H9 (cell line): ENCODE data around the gene YAF2. TPM values are rescaled to one million over a fixed set of nuclear protein-coding genes. Genes with fewer than 3 reads are reported as not detected.

ENCODE experiments used
- DNase-seq: peaks from one replicate; pipeline ENCODE4 v3.0.0-alpha.2; 2017
- H2AFZ ChIP-seq: one replicate; pipeline ENCODE4 v1.6.1; 2013; ENCODE audit warnings: mild to moderate bottlenecking, low read length, control low read depth, moderate library complexity
- H2AK5ac ChIP-seq: 2 replicates; pipeline ENCODE4 v1.6.1; 2013; ENCODE audit warnings: low read length, control low read depth, mixed read lengths; ENCODE audit not compliant: insufficient read length
- H2BK120ac ChIP-seq: one replicate; pipeline ENCODE4 v1.6.1; 2013; ENCODE audit warnings: low read depth, mild to moderate bottlenecking, low read length, control low read depth, inconsistent platforms; ENCODE audit not compliant: poor library complexity, severe bottlenecking
- H2BK12ac ChIP-seq: 2 replicates; pipeline ENCODE4 v1.6.1; 2013; ENCODE audit warnings: low read length, control low read depth, mixed read lengths, low read depth; ENCODE audit not compliant: insufficient read length
- H2BK15ac ChIP-seq: 2 replicates; pipeline ENCODE4 v1.6.1; 2013; ENCODE audit warnings: low read depth, low read length, control low read depth
- H2BK20ac ChIP-seq: one replicate; pipeline ENCODE4 v1.6.1; 2013; ENCODE audit warnings: low read depth, mild to moderate bottlenecking, low read length, control low read depth, inconsistent platforms; ENCODE audit not compliant: poor library complexity, severe bottlenecking
- H2BK5ac ChIP-seq: 2 replicates; pipeline ENCODE4 v1.6.1; 2013; ENCODE audit warnings: low read length, control low read depth, mixed read lengths; ENCODE audit not compliant: insufficient read length
- H3K14ac ChIP-seq: 2 replicates; pipeline ENCODE4 v1.6.1; 2013; ENCODE audit warnings: low read length, control low read depth; ENCODE audit not compliant: insufficient read depth
- H3K18ac ChIP-seq: 2 replicates; pipeline ENCODE4 v1.6.1; 2013; ENCODE audit warnings: low read depth, mild to moderate bottlenecking, mixed read lengths, low read length, control low read depth; ENCODE audit not compliant: insufficient read length
- H3K23ac ChIP-seq: 2 replicates; pipeline ENCODE4 v1.6.1; 2013; ENCODE audit warnings: low read length, control low read depth, mixed read lengths, low read depth; ENCODE audit not compliant: insufficient read length
- H3K23me2 ChIP-seq: 2 replicates; pipeline ENCODE4 v1.6.1; 2013; ENCODE audit warnings: low read depth, mild to moderate bottlenecking, mixed read lengths, low read length, control low read depth; ENCODE audit not compliant: insufficient read length, poor library complexity, severe bottlenecking
- H3K27ac ChIP-seq: 2 replicates; pipeline ENCODE4 v1.5.1; 2013; ENCODE audit warnings: low read length, control low read depth, mixed read lengths, low read depth; ENCODE audit not compliant: insufficient read length
- H3K27me3 ChIP-seq: 2 replicates; pipeline ENCODE4 v1.6.1; 2013; ENCODE audit warnings: low read length, control low read depth, inconsistent platforms; ENCODE audit not compliant: insufficient read depth
- H3K4ac ChIP-seq: 2 replicates; pipeline ENCODE4 v1.6.1; 2013; ENCODE audit warnings: low read depth, mild to moderate bottlenecking, control low read depth, inconsistent platforms, low read length, moderate library complexity
- H3K4me1 ChIP-seq: 2 replicates; pipeline ENCODE4 v1.6.1; 2013; ENCODE audit warnings: low read length, control low read depth, inconsistent platforms; ENCODE audit not compliant: insufficient read depth
- H3K4me2 ChIP-seq: 2 replicates; pipeline ENCODE4 v1.6.1; 2013; ENCODE audit warnings: low read length, control low read depth, mixed read lengths; ENCODE audit not compliant: insufficient read length, insufficient read depth
- H3K56ac ChIP-seq: 2 replicates; pipeline ENCODE4 v1.6.1; 2013; ENCODE audit warnings: low read depth, mild to moderate bottlenecking, mixed read lengths, low read length, control low read depth; ENCODE audit not compliant: insufficient read length
- H3K79me1 ChIP-seq: 2 replicates; pipeline ENCODE4 v1.6.1; 2013; ENCODE audit warnings: low read depth, mild to moderate bottlenecking, moderate library complexity, low read length, control low read depth, inconsistent platforms; ENCODE audit not compliant: insufficient read depth, poor library complexity, severe bottlenecking
- H3K79me2 ChIP-seq: 2 replicates; pipeline ENCODE4 v1.6.1; 2013; ENCODE audit warnings: low read length, control low read depth, inconsistent platforms; ENCODE audit not compliant: insufficient read depth
- H3K9ac ChIP-seq: 2 replicates; pipeline ENCODE4 v1.6.1; 2013; ENCODE audit warnings: low read length, control low read depth, mixed read lengths; ENCODE audit not compliant: insufficient read length; ENCODE audit errors: extremely low read depth
- H3K9me3 ChIP-seq: one replicate; pipeline ENCODE4 v1.6.1; 2013; ENCODE audit warnings: low read depth, low read length, inconsistent platforms; ENCODE audit not compliant: control insufficient read depth
- H3T11ph ChIP-seq: one replicate; pipeline ENCODE4 v1.6.1; 2013; ENCODE audit warnings: mild to moderate bottlenecking, low read length, control low read depth, inconsistent platforms
- H4K20me1 ChIP-seq: one replicate; pipeline ENCODE4 v1.6.1; 2013; ENCODE audit not compliant: control insufficient read depth, insufficient read length, insufficient read depth
- H4K5ac ChIP-seq: 2 replicates; pipeline ENCODE4 v1.6.1; 2013; ENCODE audit warnings: low read depth, mild to moderate bottlenecking, mixed read lengths, low read length, control low read depth; ENCODE audit not compliant: insufficient read length
- H4K8ac ChIP-seq: replicated peaks from 2 replicates; pipeline ENCODE4 v1.6.1; 2013; ENCODE audit warnings: low read length, control low read depth, mixed read lengths, low read depth; ENCODE audit not compliant: insufficient read length
- H4K91ac ChIP-seq: 2 replicates; pipeline ENCODE4 v1.6.1; 2013; ENCODE audit warnings: low read depth, mild to moderate bottlenecking, moderate library complexity, mixed read lengths, low read length, control low read depth; ENCODE audit not compliant: insufficient read length
- H3K27ac Mint-ChIP-seq, 3 experiments: 2 replicates in 2 of 3; 3 replicates in 1 of 3; pipeline ENCODE4 v1.8.0; 2020 to 2021; ENCODE audit warnings: mixed read lengths in 3 of 3, mild to moderate bottlenecking in 1 of 3, moderate library complexity in 1 of 3
- H3K27me3 Mint-ChIP-seq: 2 replicates; pipeline ENCODE4 v1.8.0; 2021; ENCODE audit warnings: low read depth, mild to moderate bottlenecking, moderate library complexity, mixed read lengths
- H3K36me3 Mint-ChIP-seq, 3 experiments: 2 replicates in 2 of 3; 3 replicates in 1 of 3; pipeline ENCODE4 v1.8.0; 2020 to 2021; ENCODE audit warnings: low read depth in 3 of 3, mixed read lengths in 3 of 3; ENCODE audit not compliant: insufficient read depth in 1 of 3
- H3K4me1 Mint-ChIP-seq, 2 experiments: 2 replicates each; pipeline ENCODE4 v1.8.0; 2020; ENCODE audit warnings: mixed read lengths in 2 of 2
- H3K4me3 Mint-ChIP-seq, 2 experiments: 2 replicates in 1 of 2; 3 replicates in 1 of 2; pipeline ENCODE4 v1.8.0; 2020 to 2021; ENCODE audit warnings: mild to moderate bottlenecking in 2 of 2, mixed read lengths in 2 of 2, moderate library complexity in 1 of 2
- H3K9me3 Mint-ChIP-seq, 2 experiments: 2 replicates in 1 of 2; 3 replicates in 1 of 2; pipeline ENCODE4 v1.8.0; 2020; ENCODE audit warnings: mild to moderate bottlenecking in 2 of 2, mixed read lengths in 2 of 2, moderate library complexity in 1 of 2
- WGBS: extraction: QIAGEN DNeasy Blood & Tissue Kit; methylation state at CpG from one replicate; pipeline ENCODE4 v1.1.7; 2013; ENCODE audit warnings: missing lambda C conversion rate, low lambda C conversion rate, mixed read lengths; ENCODE audit not compliant: insufficient read length; ENCODE audit errors: extremely low coverage; 5-methylcytosine and 5-hydroxymethylcytosine counted together
- total RNA-seq: library from RNA; stranded (reverse); gene quantifications from 2 replicates; pipeline ENCODE4 v1.2.1, GENCODE V29; 2021
- TF ChIP-seq, protein P1 (sequence below): fragments of 200-600 bp; sonication (generic); conservative IDR thresholded peaks from 3 replicates; pipeline ENCODE4 v1.8.0; 2021; ENCODE audit warnings: antibody characterized with exemption, mild to moderate bottlenecking

The YAF2 gene
- total RNA-seq, 1 experiment from 2014 or later = 1.9 TPM

DNA sequence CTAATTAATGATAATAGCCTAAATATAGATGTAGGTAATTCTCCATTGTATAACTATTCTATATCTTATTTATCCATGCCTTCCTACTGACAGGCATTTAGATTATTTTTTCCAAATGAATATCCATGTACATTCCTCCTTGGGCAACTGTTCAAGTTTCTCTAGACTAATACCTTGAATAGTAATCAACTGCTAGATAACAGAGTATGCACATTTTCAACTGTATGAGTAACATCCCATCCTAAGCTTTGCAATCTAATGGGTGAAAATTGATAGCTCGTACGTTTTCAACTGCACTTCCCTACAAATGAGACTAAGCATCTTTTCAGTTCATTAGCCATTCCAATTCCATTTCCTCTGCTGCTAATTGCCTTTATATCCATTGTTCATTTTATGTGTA lies 37.0 kb downstream of the YAF2 start:
- no peak overlapping the region for H3K14ac ChIP-seq
- H4K91ac ChIP-seq = no peak overlapping the region
- H4K8ac ChIP-seq = no peak overlapping the region
- no peak overlapping the region for H2BK12ac ChIP-seq
- no peak overlapping the region for H2AFZ ChIP-seq
- no peak overlapping the region for H2BK20ac ChIP-seq
- H3K27ac ChIP-seq = no peak overlapping the region
- no peak overlapping the region for H2BK5ac ChIP-seq
- H3T11ph ChIP-seq = no peak overlapping the region
- H2AK5ac ChIP-seq = no peak overlapping the region
- H4K5ac ChIP-seq = no peak overlapping the region
- H3K9me3 Mint-ChIP-seq = no peaks in the 10 kb centered on the region
- H3K4me2 ChIP-seq = no peak overlapping the region
- no peak overlapping the region for H3K18ac ChIP-seq
- no peaks in the 10 kb centered on the region for H3K23me2 ChIP-seq
- H3K27me3 Mint-ChIP-seq = peaks cover 8% of the 10 kb centered on the region
- H3K9me3 ChIP-seq = no peaks in the 10 kb centered on the region
- H3K79me2 ChIP-seq = no peaks in the 10 kb centered on the region
- no peak overlapping the region for H3K27ac Mint-ChIP-seq
- no peak for DNase-seq
- TF ChIP-seq, protein P1, sequence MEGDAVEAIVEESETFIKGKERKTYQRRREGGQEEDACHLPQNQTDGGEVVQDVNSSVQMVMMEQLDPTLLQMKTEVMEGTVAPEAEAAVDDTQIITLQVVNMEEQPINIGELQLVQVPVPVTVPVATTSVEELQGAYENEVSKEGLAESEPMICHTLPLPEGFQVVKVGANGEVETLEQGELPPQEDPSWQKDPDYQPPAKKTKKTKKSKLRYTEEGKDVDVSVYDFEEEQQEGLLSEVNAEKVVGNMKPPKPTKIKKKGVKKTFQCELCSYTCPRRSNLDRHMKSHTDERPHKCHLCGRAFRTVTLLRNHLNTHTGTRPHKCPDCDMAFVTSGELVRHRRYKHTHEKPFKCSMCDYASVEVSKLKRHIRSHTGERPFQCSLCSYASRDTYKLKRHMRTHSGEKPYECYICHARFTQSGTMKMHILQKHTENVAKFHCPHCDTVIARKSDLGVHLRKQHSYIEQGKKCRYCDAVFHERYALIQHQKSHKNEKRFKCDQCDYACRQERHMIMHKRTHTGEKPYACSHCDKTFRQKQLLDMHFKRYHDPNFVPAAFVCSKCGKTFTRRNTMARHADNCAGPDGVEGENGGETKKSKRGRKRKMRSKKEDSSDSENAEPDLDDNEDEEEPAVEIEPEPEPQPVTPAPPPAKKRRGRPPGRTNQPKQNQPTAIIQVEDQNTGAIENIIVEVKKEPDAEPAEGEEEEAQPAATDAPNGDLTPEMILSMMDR = no peak
- H3K56ac ChIP-seq = no peak overlapping the region
- no peak overlapping the region for H2BK15ac ChIP-seq
- H2BK120ac ChIP-seq = no peak overlapping the region
- H3K4me1 ChIP-seq = no peaks in the 10 kb centered on the region
- peaks cover 0 to 9% of the 10 kb centered on the region in 2 experiments; a peak in 2 of 4 replicates for H3K4me1 Mint-ChIP-seq
- H3K23ac ChIP-seq = no peak overlapping the region
- no peaks in the 10 kb centered on the region for H4K20me1 ChIP-seq
- no peak overlapping the region for H3K9ac ChIP-seq
- no peaks in the 10 kb centered on the region for H3K36me3 Mint-ChIP-seq
- no peak overlapping the region for H3K4me3 Mint-ChIP-seq
- no CpG with 5 or more reads among the region's 2 CpGs for WGBS
- no peaks in the 10 kb centered on the region for H3K79me1 ChIP-seq
- no peaks in the 10 kb centered on the region for H3K27me3 ChIP-seq
- no peak overlapping the region for H3K4ac ChIP-seq
